HUES48 (cell line): ENCODE measurements around the gene PTCD2.

Source experiments
- H3K27ac ChIP-seq: one replicate; pipeline ENCODE4 v1.7.0; 2013; ENCODE audit warnings: low read depth, low read length, inconsistent platforms
- H3K27me3 ChIP-seq: 2 replicates; pipeline ENCODE4 v1.6.1; 2013; ENCODE audit warnings: mild to moderate bottlenecking, low read length; ENCODE audit not compliant: control insufficient read depth, insufficient read depth
- H3K36me3 ChIP-seq: 2 replicates; pipeline ENCODE4 v1.6.1; 2013; ENCODE audit warnings: low read length; ENCODE audit not compliant: control insufficient read depth, insufficient read depth
- H3K4me1 ChIP-seq: 2 replicates; pipeline ENCODE4 v1.6.1; 2013; ENCODE audit warnings: mild to moderate bottlenecking, low read length; ENCODE audit not compliant: control insufficient read depth, insufficient read depth
- H3K4me3 ChIP-seq: 2 replicates; pipeline ENCODE4 v1.5.1; 2013; ENCODE audit warnings: mild to moderate bottlenecking, low read depth, low read length
- H3K9ac ChIP-seq: 2 replicates; pipeline ENCODE4 v1.6.1; 2013; ENCODE audit warnings: mild to moderate bottlenecking, low read depth, low read length, moderate library complexity
- H3K9me3 ChIP-seq: 2 replicates; pipeline ENCODE4 v1.6.1; 2013; ENCODE audit warnings: low read length; ENCODE audit not compliant: control insufficient read depth, insufficient read depth

Gene PTCD2

GRCh38 chr5:72366324-72366976, 46.3 kb downstream of the PTCD2 start:
- H3K27me3 ChIP-seq: no peaks in the 10 kb centered on the region

GRCh38 chr5:72368271-72368670, 48.1 kb downstream of the PTCD2 start:
- Histone ChIP-seq H3K4me1 (peaks cover 17% of the 10 kb centered on the region), H3K27ac (no peak overlapping the region), H3K27me3 (no peaks in the 10 kb centered on the region), H3K9ac (no peak overlapping the region), H3K4me3 (no peak overlapping the region), H3K9me3 (no peaks in the 10 kb centered on the region), H3K36me3 (no peaks in the 10 kb centered on the region)

More at GRCh38 chr5:72366324-72366976, 46.3 kb downstream of the PTCD2 start:
- H3K4me3 ChIP-seq: no peak overlapping the region
- no peaks in the 10 kb centered on the region for H3K9me3 ChIP-seq
- no peak overlapping the region for H3K9ac ChIP-seq
- peaks cover 12% of the 10 kb centered on the region for H3K36me3 ChIP-seq
- H3K27ac ChIP-seq: no peak overlapping the region
- peaks cover 24% of the 10 kb centered on the region for H3K4me1 ChIP-seq

- Histone ChIP-seq H3K4me3 (no peak overlapping the region), H3K27me3 (no peaks in the 10 kb centered on the region), H3K36me3 (no peaks in the 10 kb centered on the region), H3K27ac (no peak overlapping the region), H3K9me3 (no peaks in the 10 kb centered on the region), H3K4me1 (peaks cover 14% of the 10 kb centered on the region), H3K9ac (no peak overlapping the region)
Observed at GRCh38 chr5:72369301-72369700, 49.1 kb downstream of the PTCD2 start.

- H3K9ac ChIP-seq: no peak overlapping the region
- peaks cover 14% of the 10 kb centered on the region for H3K4me1 ChIP-seq
Observed at GRCh38 chr5:72369711-72370110, 49.5 kb downstream of the PTCD2 start.

GRCh38 chr5:72372331-72372730, 52.2 kb downstream of the PTCD2 start:
- no peak overlapping the region for H3K4me3 ChIP-seq
- no peaks in the 10 kb centered on the region for H3K36me3 ChIP-seq
- H3K27me3 ChIP-seq: no peaks in the 10 kb centered on the region
- no peak overlapping the region for H3K9ac ChIP-seq
- H3K9me3 ChIP-seq: no peaks in the 10 kb centered on the region
- peaks cover 11% of the 10 kb centered on the region for H3K4me1 ChIP-seq
- H3K27ac ChIP-seq: no peak overlapping the region

More at GRCh38 chr5:72369711-72370110, 49.5 kb downstream of the PTCD2 start:
- no peak overlapping the region for H3K4me3 ChIP-seq
- no peak overlapping the region for H3K27ac ChIP-seq
- no peaks in the 10 kb centered on the region for H3K36me3 ChIP-seq
- H3K27me3 ChIP-seq: no peaks in the 10 kb centered on the region
- no peaks in the 10 kb centered on the region for H3K9me3 ChIP-seq

- peaks cover 11% of the 10 kb centered on the region for H3K4me1 ChIP-seq
- no peak overlapping the region for H3K4me3 ChIP-seq
- no peaks in the 10 kb centered on the region for H3K9me3 ChIP-seq
- H3K36me3 ChIP-seq: no peaks in the 10 kb centered on the region
- no peaks in the 10 kb centered on the region for H3K27me3 ChIP-seq
- H3K27ac ChIP-seq: no peak overlapping the region
- no peak overlapping the region for H3K9ac ChIP-seq
Observed at GRCh38 chr5:72372923-72373322, 52.8 kb downstream of the PTCD2 start.

- no peak overlapping the region for H3K4me3 ChIP-seq
- peaks cover 3% of the 10 kb centered on the region for H3K4me1 ChIP-seq
- H3K27me3 ChIP-seq: no peaks in the 10 kb centered on the region
- H3K36me3 ChIP-seq: no peaks in the 10 kb centered on the region
- H3K27ac ChIP-seq: no peak overlapping the region
- H3K9ac ChIP-seq: no peak overlapping the region
- H3K9me3 ChIP-seq: no peaks in the 10 kb centered on the region
Observed at GRCh38 chr5:72374844-72375243, 54.7 kb downstream of the PTCD2 start.

GRCh38 chr5:72376381-72376780, 56.2 kb downstream of the PTCD2 start:
- no peaks in the 10 kb centered on the region for H3K4me1 ChIP-seq
- no peak overlapping the region for H3K27ac ChIP-seq
- H3K27me3 ChIP-seq: no peaks in the 10 kb centered on the region

GRCh38 chr5:72377910-72378638, 57.9 kb downstream of the PTCD2 start:
- Histone ChIP-seq H3K4me3 (no peak overlapping the region), H3K36me3 (no peaks in the 10 kb centered on the region), H3K9ac (no peak overlapping the region), H3K27ac (no peak overlapping the region), H3K27me3 (no peaks in the 10 kb centered on the region), H3K9me3 (no peaks in the 10 kb centered on the region), H3K4me1 (no peaks in the 10 kb centered on the region)

More at GRCh38 chr5:72376381-72376780, 56.2 kb downstream of the PTCD2 start:
- H3K9ac ChIP-seq: no peak overlapping the region
- H3K36me3 ChIP-seq: no peaks in the 10 kb centered on the region
- no peaks in the 10 kb centered on the region for H3K9me3 ChIP-seq
- H3K4me3 ChIP-seq: no peak overlapping the region

GRCh38 chr5:72378639-72379289, 58.6 kb downstream of the PTCD2 start:
- Histone ChIP-seq H3K27me3 (no peaks in the 10 kb centered on the region), H3K9ac (no peak overlapping the region), H3K4me3 (no peak overlapping the region), H3K36me3 (no peaks in the 10 kb centered on the region), H3K27ac (no peak overlapping the region), H3K9me3 (no peaks in the 10 kb centered on the region), H3K4me1 (no peaks in the 10 kb centered on the region)

GRCh38 chr5:72379936-72380335, 59.8 kb downstream of the PTCD2 start:
- Histone ChIP-seq H3K4me1 (no peaks in the 10 kb centered on the region), H3K27ac (no peak overlapping the region), H3K9ac (no peak overlapping the region)

More at GRCh38 chr5:72379936-72380335, 59.8 kb downstream of the PTCD2 start:
- no peaks in the 10 kb centered on the region for H3K36me3 ChIP-seq
- no peak overlapping the region for H3K4me3 ChIP-seq
- no peaks in the 10 kb centered on the region for H3K9me3 ChIP-seq
- no peaks in the 10 kb centered on the region for H3K27me3 ChIP-seq
